ENCODE data around the gene STOX1. TPM values are rescaled to one million over a fixed set of nuclear protein-coding genes. Genes with fewer than 3 reads are reported as not detected.
"Not testable (repeated sequence)": the region's sequence is repeated elsewhere in the genome, so short reads cannot be mapped to it uniquely, and the experiment has no call there.

The STOX1 gene
- total and polyA plus RNA-seq, 7 donors, result 0.14 to 2.4 (median 0.57) TPM

DNA sequence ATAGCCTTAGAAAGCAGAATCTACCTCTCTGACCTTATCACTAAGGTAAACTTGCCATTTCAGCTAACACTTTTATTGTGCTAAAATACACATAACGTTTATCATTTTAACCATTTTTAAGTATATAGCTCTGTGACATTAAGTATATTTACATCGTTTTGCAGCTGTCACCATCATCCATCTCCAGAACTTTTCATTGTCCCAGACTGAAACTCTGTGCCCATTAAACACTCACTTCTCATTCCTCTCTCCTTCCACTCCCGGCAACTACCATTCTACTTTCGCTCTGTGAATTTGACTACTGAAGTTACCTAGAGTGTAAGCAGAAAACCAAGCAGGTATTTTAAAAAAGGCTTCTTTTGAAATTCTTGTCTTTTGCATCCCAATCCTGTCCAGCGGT is 75.1 kb downstream of the STOX1 start:
- no peaks in the 10 kb centered on the region for H3K27me3 ChIP-seq (ENCODE audit: insufficient read depth in 3 of 3, low read length in 2 of 3)
- no peaks in the 10 kb centered on the region for H3K9me3 ChIP-seq
- H3K36me3 ChIP-seq (ENCODE audit: insufficient read depth in 1 of 2, low read depth in 1 of 2), result peaks cover 0 to 13% of the 10 kb centered on the region in 2 donors
- peak overlapping the region; percentile 98 for H3K4me3 ChIP-seq
- TF ChIP-seq CTCF (IDR thresholded peaks at IDR 0.05), result no peak
- peaks cover 19% of the 10 kb centered on the region for H3K4me1 ChIP-seq
- peak overlapping the region; percentile 97 for H3K27ac ChIP-seq
- ATAC-seq (no peak), DNase-seq (no peak)
- intact Hi-C loops (cut with DNase I), result no loop called here
- WGBS, 3 donors, result 67 to 70% (median 68%) methylated on average over 5 of the region's 5 CpGs

GRCh38 chr10:68924593-68924992 is 97.3 kb downstream of the STOX1 start:
- intact Hi-C loops (cut with DNase I), result no loop called here
- Histone ChIP-seq H3K27me3 (ENCODE audit: insufficient read depth in 3 of 3, low read length in 2 of 3) (no peaks in the 10 kb centered on the region), H3K36me3 (ENCODE audit: insufficient read depth in 1 of 2, low read depth in 1 of 2) (peaks cover 3 to 75% of the 10 kb centered on the region in 2 donors), H3K27ac (no peak overlapping the region), H3K4me1 (no peaks in the 10 kb centered on the region), H3K4me3 (no peak overlapping the region), H3K9me3 (no peaks in the 10 kb centered on the region)
- TF ChIP-seq CTCF (IDR thresholded peaks at IDR 0.05), result no peak
- DNase-seq (no peak), ATAC-seq (no peak)

- Histone ChIP-seq H3K27ac (no peak overlapping the region), H3K9me3 (no peaks in the 10 kb centered on the region), H3K4me1 (no peaks in the 10 kb centered on the region), H3K27me3 (ENCODE audit: insufficient read depth in 3 of 3, low read length in 2 of 3) (no peaks in the 10 kb centered on the region), H3K36me3 (ENCODE audit: insufficient read depth in 1 of 2, low read depth in 1 of 2) (peaks cover 0 to 75% of the 10 kb centered on the region in 2 donors), H3K4me3 (no peak overlapping the region)
- ATAC-seq (no peak), DNase-seq (no peak)
- intact Hi-C loops (cut with DNase I), result no loop called here
- WGBS, 3 donors, result 94 to 98% (median 97%) methylated on average over 4 of the region's 4 CpGs
- no peak for TF ChIP-seq CTCF (IDR thresholded peaks at IDR 0.05)
Measured at GRCh38 chr10:68925489-68925888, 98.2 kb downstream of the STOX1 start.

DNA sequence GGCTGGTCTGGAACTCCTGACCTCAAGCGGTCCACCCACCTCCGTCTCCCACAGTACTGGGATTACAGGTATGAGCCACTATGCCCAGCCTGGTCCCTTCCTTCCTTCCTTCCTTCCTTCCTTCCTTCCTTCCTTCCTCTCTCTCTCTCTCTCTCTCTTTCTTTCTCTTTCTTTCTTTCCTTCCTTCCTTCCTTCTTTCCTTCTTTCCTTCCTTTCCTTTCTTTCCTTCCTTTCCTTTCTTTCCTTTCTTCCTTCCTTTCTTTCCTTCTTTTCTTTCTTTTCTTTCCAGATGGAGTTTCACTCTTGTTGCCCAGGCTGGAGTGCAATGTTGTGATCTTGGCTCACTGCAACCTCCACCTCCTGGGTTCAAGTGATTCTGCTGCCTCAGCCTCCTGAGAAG is 101.8 kb downstream of the STOX1 start:
- 97 to 100% (median 98%) methylated on average over 2 of the region's 2 CpGs for WGBS, 3 donors
- H3K27me3 ChIP-seq (ENCODE audit: insufficient read depth in 3 of 3, low read length in 2 of 3); H3K4me3 ChIP-seq; intact Hi-C loops (cut with DNase I); DNase-seq; H3K9me3 ChIP-seq; H3K27ac ChIP-seq; ATAC-seq; H3K4me1 ChIP-seq: not testable (repeated sequence)
- peaks cover 0 to 68% of the 10 kb centered on the region in 2 donors for H3K36me3 ChIP-seq (ENCODE audit: insufficient read depth in 1 of 2, low read depth in 1 of 2)

GRCh38 chr10:68929888-68930287 is 102.6 kb downstream of the STOX1 start:
- intact Hi-C loops (cut with DNase I); DNase-seq; H3K4me3 ChIP-seq; H3K4me1 ChIP-seq; H3K27me3 ChIP-seq (ENCODE audit: insufficient read depth in 3 of 3, low read length in 2 of 3); ATAC-seq; H3K9me3 ChIP-seq; H3K27ac ChIP-seq: not testable (repeated sequence)
- peaks cover 0 to 73% of the 10 kb centered on the region in 2 donors for H3K36me3 ChIP-seq (ENCODE audit: insufficient read depth in 1 of 2, low read depth in 1 of 2)
- WGBS, 3 donors, result 95 to 97% (median 97%) methylated on average over 8 of the region's 8 CpGs

DNA sequence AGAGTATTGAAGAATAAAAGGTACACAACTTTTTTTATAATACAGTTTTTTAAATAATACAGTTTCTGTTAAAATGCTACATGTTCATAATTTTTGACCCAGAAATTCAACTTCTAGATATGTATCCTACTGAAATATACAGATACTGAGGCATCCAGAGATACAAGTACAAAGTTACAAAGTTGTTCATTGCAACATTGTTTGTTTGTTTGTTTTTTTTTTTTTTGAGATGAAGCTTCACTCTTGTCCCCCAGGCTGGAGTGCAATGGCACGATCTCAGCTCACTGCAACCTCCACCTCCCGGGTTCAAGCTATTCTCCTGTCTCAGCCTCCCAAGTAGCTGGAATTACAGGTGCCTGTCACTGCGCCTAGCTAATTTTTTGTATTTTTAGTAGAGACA is 105.5 kb downstream of the STOX1 start:
- H3K27ac ChIP-seq; ATAC-seq; DNase-seq; H3K9me3 ChIP-seq; H3K27me3 ChIP-seq (ENCODE audit: insufficient read depth in 3 of 3, low read length in 2 of 3); intact Hi-C loops (cut with DNase I); H3K4me3 ChIP-seq; H3K4me1 ChIP-seq: not testable (repeated sequence)
- WGBS, 3 donors, result 80 to 100% (median 95%) methylated on average over 3 of the region's 3 CpGs
- H3K36me3 ChIP-seq (ENCODE audit: insufficient read depth in 1 of 2, low read depth in 1 of 2), result peaks cover under 1 to 80% of the 10 kb centered on the region in 2 donors
